SK-N-SH (cell line): Measurements from ENCODE around the gene UBR1. TPM values are rescaled to one million over a fixed set of nuclear protein-coding genes. Genes with fewer than 3 reads are reported as not detected.
"Not testable (repeated sequence)": the region's sequence is repeated elsewhere in the genome, so short reads cannot be mapped to it uniquely, and the experiment has no call there.

Experiments
- CTCF ChIA-PET: fragments of 300-600, 350-600 bp; formaldehyde crosslinking; extraction: SDS; loops from one replicate; lab custom pipeline; 2021; lab: Yijun Ruan, JAX
- POLR2A ChIA-PET: fragments of 350-600 bp; sonication (Branson Sonifier 250); formaldehyde crosslinking; extraction: SDS; loops from one replicate; lab custom pipeline; 2020; ENCODE audit warnings: antibody characterized with exemption, inconsistent platforms; lab: Yijun Ruan, JAX
- DNase-seq: peaks from one replicate; pipeline ENCODE4 v3.0.0; 2012
- H2AFZ ChIP-seq: fragments of 200-600 bp; sonication (generic); 2 replicates; pipeline ENCODE4 v1.8.1; 2016; ENCODE audit warnings: antibody characterized with exemption, mild to moderate bottlenecking, low read depth
- H3F3A ChIP-seq: fragments of 200-600 bp; sonication (generic); replicated peaks from 2 replicates; pipeline ENCODE3; 2016; ENCODE audit warnings: antibody characterized with exemption, mild to moderate bottlenecking; ENCODE audit not compliant: insufficient read depth
- H3K27ac ChIP-seq, 2 experiments: fragments of 200-500 bp in 1 of 2; fragments of 200-600 bp in 1 of 2; sonication (Bioruptor generic) in 1 of 2; sonication (generic), shearing (Covaris generic) in 1 of 2; 2 replicates each; pipeline versions ENCODE4 v1.5.1 to v1.6.1; 2014 to 2016; ENCODE audit warnings: low read depth in 2 of 2, inconsistent platforms in 1 of 2, low read length in 1 of 2, mild to moderate bottlenecking in 1 of 2, mixed read lengths in 1 of 2
- H3K27me3 ChIP-seq: fragments of 200-600 bp; sonication (generic), shearing (Covaris generic); 2 replicates; pipeline ENCODE4 v1.6.1; 2016; ENCODE audit warnings: mixed run types; ENCODE audit not compliant: insufficient read depth
- H3K36me3 ChIP-seq, 2 experiments: fragments of 200-500 bp in 1 of 2; fragments of 200-600 bp in 1 of 2; sonication (Bioruptor generic) in 1 of 2; sonication (generic) in 1 of 2; replicated peaks in 1 of 2; 2 replicates each; pipeline versions ENCODE3 to v1.5.1; 2014 to 2016; ENCODE audit warnings: low read length in 1 of 2, mild to moderate bottlenecking in 1 of 2; ENCODE audit not compliant: insufficient read depth in 2 of 2, control insufficient read depth in 1 of 2
- H3K4me1 ChIP-seq, 2 experiments: fragments of 200-500 bp in 1 of 2; fragments of 200-600 bp in 1 of 2; sonication (Bioruptor generic) in 1 of 2; sonication (generic), shearing (Covaris generic) in 1 of 2; 2 replicates each; pipeline versions ENCODE4 v1.5.1 to v1.6.1; 2014 to 2016; ENCODE audit warnings: low read depth in 1 of 2, low read length in 1 of 2, mixed run types in 1 of 2; ENCODE audit not compliant: insufficient read depth in 2 of 2, control insufficient read depth in 1 of 2
- H3K4me2 ChIP-seq: fragments of 200-600 bp; sonication (generic), shearing (Covaris generic); 2 replicates; pipeline ENCODE4 v1.6.1; 2017; ENCODE audit warnings: mixed run types
- H3K4me3 ChIP-seq, 2 experiments: fragments of 200-500 bp in 1 of 2; fragments of 200-600 bp in 1 of 2; sonication (Bioruptor generic) in 1 of 2; sonication (generic), shearing (Covaris generic) in 1 of 2; 2 replicates each; pipeline versions ENCODE4 v1.5.1 to v1.8.1; 2014 to 2016; ENCODE audit warnings: low read depth in 2 of 2, inconsistent platforms in 1 of 2, low read length in 1 of 2, mild to moderate bottlenecking in 1 of 2, mixed read lengths in 1 of 2, moderate library complexity in 1 of 2
- H3K79me2 ChIP-seq: fragments of 200-600 bp; sonication (generic); 2 replicates; pipeline ENCODE4 v1.8.1; 2017; ENCODE audit warnings: mild to moderate bottlenecking; ENCODE audit not compliant: insufficient read depth
- H3K9ac ChIP-seq: fragments of 200-600 bp; sonication (generic); 2 replicates; pipeline ENCODE4 v1.6.1; 2017; ENCODE audit warnings: mixed run types
- H3K9me2 ChIP-seq: fragments of 200-600 bp; sonication (generic); 2 replicates; pipeline ENCODE4 v1.6.1; 2017; ENCODE audit warnings: mixed run types
- H3K9me3 ChIP-seq: fragments of 200-600 bp; sonication (generic); 2 replicates; pipeline ENCODE4 v1.6.1; 2017; ENCODE audit warnings: mixed run types, mild to moderate bottlenecking, moderate library complexity
- H4K20me1 ChIP-seq: fragments of 200-600 bp; sonication (generic); 2 replicates; pipeline ENCODE4 v1.6.1; 2017; ENCODE audit warnings: mild to moderate bottlenecking, mixed run types; ENCODE audit not compliant: insufficient read depth
- CHD2 ChIP-seq: fragments of 150-350 bp; IDR thresholded peaks from 2 replicates; pipeline ENCODE4 v1.6.1; 2018; ENCODE audit warnings: low read length; ENCODE audit not compliant: partially characterized antibody
- ELF1 ChIP-seq: IDR thresholded peaks from 2 replicates; pipeline ENCODE4 v1.4.0; 2012
- FOXJ3 ChIP-seq: sonication (generic); formaldehyde crosslinking; IDR thresholded peaks from 2 replicates; pipeline ENCODE4 v1.5.1; 2020; ENCODE audit warnings: mild to moderate bottlenecking, missing genetic modification reagents
- GATA2 ChIP-seq: sonication (generic); formaldehyde crosslinking; IDR thresholded peaks from 2 replicates; pipeline ENCODE4 v1.5.0; 2020; ENCODE audit warnings: mild to moderate bottlenecking, missing genetic modification reagents
- MEF2A ChIP-seq: IDR thresholded peaks from 2 replicates; pipeline ENCODE4 v1.4.0; 2012; ENCODE audit warnings: low read depth, borderline replicate concordance
- NFIC ChIP-seq: IDR thresholded peaks from 2 replicates; pipeline ENCODE4 v1.4.0; 2012; ENCODE audit warnings: borderline replicate concordance
- POLR2AphosphoS5 ChIP-seq: IDR thresholded peaks from 2 replicates; pipeline ENCODE4 v1.6.1; 2012; ENCODE audit warnings: low read depth, low read length
- RAD21 ChIP-seq: IDR thresholded peaks from 2 replicates; pipeline ENCODE4 v1.6.1; 2012; ENCODE audit warnings: mild to moderate bottlenecking, low read length
- RFX5 ChIP-seq: IDR thresholded peaks from 2 replicates; pipeline ENCODE4 v1.6.1; 2012; ENCODE audit warnings: mild to moderate bottlenecking, improper control_type of control experiment, low read length
- SIN3A ChIP-seq: IDR thresholded peaks from 2 replicates; pipeline ENCODE4 v1.6.1; 2012; ENCODE audit warnings: low read depth, mild to moderate bottlenecking, low read length, moderate library complexity, borderline replicate concordance
- ZBTB33 ChIP-seq: IDR thresholded peaks from 2 replicates; pipeline ENCODE4 v1.4.0; 2012; ENCODE audit warnings: low read depth, borderline replicate concordance
- WGBS: methylation state at CpG from one replicate; pipeline ENCODE4 v1.1.6; 2017; ENCODE audit warnings: low lambda C conversion rate; 5-methylcytosine and 5-hydroxymethylcytosine counted together
- polyA plus RNA-seq, 3 experiments: library from polyadenylated mRNA; depleted of rRNA; stranded (reverse); fragments of >200 nt; gene quantifications; 2 replicates each; pipeline ENCODE4 v1.2.3, GENCODE V29; 2012
- TF ChIP-seq, protein P1 (sequence below): IDR thresholded peaks from 2 replicates; pipeline ENCODE4 v1.4.0; 2012; ENCODE audit warnings: low read depth, borderline replicate concordance
- TF ChIP-seq, protein P2 (sequence below): fragments of 150-350 bp; IDR thresholded peaks from 2 replicates; pipeline ENCODE4 v1.6.1; 2016; ENCODE audit warnings: mild to moderate bottlenecking, low read depth, low read length

Gene UBR1
- polyA plus RNA-seq, 1 of the 3 experiments (the other 2 are of a cell fraction), result 3.7 TPM

DNA sequence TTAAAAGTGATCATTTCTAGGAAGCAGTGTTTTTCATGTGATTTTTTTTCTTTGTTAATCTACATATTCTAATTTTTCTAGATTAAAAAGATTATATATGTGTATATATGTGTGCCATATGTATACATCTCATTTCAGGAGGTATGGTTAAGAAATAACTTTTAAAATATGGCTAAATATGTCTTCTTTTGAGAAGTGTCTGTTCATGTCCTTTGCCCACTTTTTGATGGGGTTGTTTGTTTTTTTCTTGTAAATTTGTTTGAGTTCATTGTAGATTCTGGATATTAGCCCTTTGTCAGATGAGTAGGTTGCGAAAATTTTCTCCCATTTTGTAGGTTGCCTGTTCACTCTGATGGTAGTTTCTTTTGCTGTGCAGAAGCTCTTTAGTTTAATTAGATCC, 70.6 kb downstream of the UBR1 start:
- H2AFZ ChIP-seq, H3K4me2 ChIP-seq, H3F3A ChIP-seq, H3K27me3 ChIP-seq, H4K20me1 ChIP-seq, H3K4me1 ChIP-seq, H3K27ac ChIP-seq, H3K9me2 ChIP-seq, H3K79me2 ChIP-seq, POLR2A ChIA-PET, DNase-seq, CTCF ChIA-PET, H3K4me3 ChIP-seq, H3K9ac ChIP-seq, H3K9me3 ChIP-seq: not testable (repeated sequence)
- H3K36me3 ChIP-seq, result peaks cover 42 to 57% of the 10 kb centered on the region in 2 experiments
- no CpG with 5 or more reads among the region's 1 CpG for WGBS

DNA sequence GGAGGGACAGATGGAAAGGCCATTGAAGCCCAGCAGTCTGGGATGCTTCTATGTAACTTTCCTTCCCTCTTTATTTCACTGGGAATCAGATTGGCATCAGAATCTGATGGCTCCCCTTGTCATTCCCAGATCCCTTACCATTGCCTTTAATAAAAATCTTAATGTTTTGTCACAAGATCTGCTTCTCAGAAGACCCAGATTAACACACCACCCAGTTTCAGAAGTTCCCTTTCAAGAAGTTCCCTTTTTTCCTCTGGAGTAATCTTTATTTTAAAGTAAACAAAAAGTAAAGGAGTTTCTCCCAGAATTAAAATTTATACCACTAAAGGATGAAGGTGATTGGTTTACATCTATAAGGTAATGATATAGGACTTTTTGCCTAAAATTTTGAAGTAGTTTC, 76.4 kb downstream of the UBR1 start:
- TF ChIP-seq CHD2 (no peak), ELF1 (no peak), GATA2 (no peak), POLR2AphosphoS5 (no peak), MEF2A (no peak), RAD21 (no peak), NFIC (no peak), RFX5 (no peak), SIN3A (no peak), FOXJ3 (CRISPR knock-in tag) (no peak), ZBTB33 (no peak)
- TF ChIP-seq, protein P1, sequence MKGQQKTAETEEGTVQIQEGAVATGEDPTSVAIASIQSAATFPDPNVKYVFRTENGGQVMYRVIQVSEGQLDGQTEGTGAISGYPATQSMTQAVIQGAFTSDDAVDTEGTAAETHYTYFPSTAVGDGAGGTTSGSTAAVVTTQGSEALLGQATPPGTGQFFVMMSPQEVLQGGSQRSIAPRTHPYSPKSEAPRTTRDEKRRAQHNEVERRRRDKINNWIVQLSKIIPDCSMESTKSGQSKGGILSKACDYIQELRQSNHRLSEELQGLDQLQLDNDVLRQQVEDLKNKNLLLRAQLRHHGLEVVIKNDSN, result no peak
- TF ChIP-seq, protein P2, sequence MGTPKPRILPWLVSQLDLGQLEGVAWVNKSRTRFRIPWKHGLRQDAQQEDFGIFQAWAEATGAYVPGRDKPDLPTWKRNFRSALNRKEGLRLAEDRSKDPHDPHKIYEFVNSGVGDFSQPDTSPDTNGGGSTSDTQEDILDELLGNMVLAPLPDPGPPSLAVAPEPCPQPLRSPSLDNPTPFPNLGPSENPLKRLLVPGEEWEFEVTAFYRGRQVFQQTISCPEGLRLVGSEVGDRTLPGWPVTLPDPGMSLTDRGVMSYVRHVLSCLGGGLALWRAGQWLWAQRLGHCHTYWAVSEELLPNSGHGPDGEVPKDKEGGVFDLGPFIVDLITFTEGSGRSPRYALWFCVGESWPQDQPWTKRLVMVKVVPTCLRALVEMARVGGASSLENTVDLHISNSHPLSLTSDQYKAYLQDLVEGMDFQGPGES, result no peak
- POLR2A ChIA-PET, result no interaction called here
- H3K36me3 ChIP-seq, result peaks cover 64 to 68% of the 10 kb centered on the region in 2 experiments
- H3F3A ChIP-seq, result no peaks in the 10 kb centered on the region
- H3K9me2 ChIP-seq, result no peaks in the 10 kb centered on the region
- no peaks in the 10 kb centered on the region for H3K79me2 ChIP-seq
- no peaks in the 10 kb centered on the region for H3K27me3 ChIP-seq
- no peaks in the 10 kb centered on the region for H4K20me1 ChIP-seq
- no peak overlapping the region for H3K4me3 ChIP-seq
- H2AFZ ChIP-seq, result no peak overlapping the region
- DNase-seq, result no peak
- no peak overlapping the region for H3K4me2 ChIP-seq
- H3K9ac ChIP-seq, result no peak overlapping the region
- H3K4me1 ChIP-seq, result no peaks in the 10 kb centered on the region
- H3K9me3 ChIP-seq, result no peaks in the 10 kb centered on the region
- H3K27ac ChIP-seq, result no peak overlapping the region
- CTCF ChIA-PET, result no interaction called here
